Kidney (tissue), 14 donors: Measurements from ENCODE around the gene AADACL3. TPM values are rescaled to one million over a fixed set of nuclear protein-coding genes. Genes with fewer than 3 reads are reported as not detected.

Experiments used
- DNase-seq, 5 donors: peaks; one replicate each; pipeline ENCODE4 v3.0.0-alpha.2; 2013 to 2020
- FAIRE-seq: peaks from 2 replicates; lab custom pipeline; 2012; peaks lifted over from hg19 to GRCh38; lab: Jason Lieb, UNC
- H3K27ac ChIP-seq, 2 donors: one replicate each; pipeline ENCODE4 v1.7.0; 2013; ENCODE audit warnings: low read depth in 2 of 2, low read length in 2 of 2, inconsistent platforms in 1 of 2
- H3K27me3 ChIP-seq: one replicate; pipeline ENCODE4 v1.7.1; 2013; ENCODE audit warnings: low read length, inconsistent platforms; ENCODE audit not compliant: control insufficient read depth, insufficient read depth
- H3K36me3 ChIP-seq, 3 donors: one replicate each; pipeline versions ENCODE4 v1.7.0 to v1.7.1; 2013; ENCODE audit warnings: low read length in 3 of 3, control low read depth in 1 of 3, inconsistent platforms in 1 of 3; ENCODE audit not compliant: insufficient read depth in 3 of 3, control insufficient read depth in 2 of 3
- H3K4me1 ChIP-seq, 3 donors: one replicate each; pipeline versions ENCODE4 v1.7.0 to v1.7.1; 2013; ENCODE audit warnings: low read length in 3 of 3, inconsistent platforms in 1 of 3, low read depth in 1 of 3; ENCODE audit not compliant: control insufficient read depth in 2 of 3, insufficient read depth in 2 of 3
- H3K4me3 ChIP-seq, 3 donors: one replicate each; pipeline versions ENCODE4 v1.7.0 to v1.8.1; 2013; ENCODE audit warnings: low read length in 3 of 3, control low read depth in 1 of 3, inconsistent platforms in 1 of 3
- H3K9ac ChIP-seq, 3 donors: one replicate each; pipeline versions ENCODE4 v1.7.0 to v1.7.1; 2013; ENCODE audit warnings: low read length in 3 of 3, control low read depth in 1 of 3, inconsistent platforms in 1 of 3
- H3K9me3 ChIP-seq, 3 donors: one replicate each; pipeline versions ENCODE4 v1.7.0 to v1.7.1; 2013; ENCODE audit warnings: low read length in 3 of 3, control low read depth in 1 of 3, inconsistent platforms in 1 of 3; ENCODE audit not compliant: control insufficient read depth in 2 of 3, insufficient read depth in 1 of 3
- CTCF ChIP-seq: IDR thresholded peaks from 3 replicates; pipeline ENCODE4 v1.5.1; 2012; ENCODE audit warnings: mild to moderate bottlenecking, moderate library complexity, borderline replicate concordance; ENCODE audit not compliant: insufficient read depth; ENCODE audit errors: extremely low read depth
- intact Hi-C: fragments of 100-400 bp; cut with DNase I; formaldehyde crosslinking; loops from one replicate; pipeline ENCODE4 v1.11.1; 2022
- polyA plus RNA-seq: library from polyadenylated mRNA; stranded (reverse); fragments of 350-450 nt; fragmentation: Illumina TruSeq; extraction: RNeasy Lipid Tissue Mini Kit (QIAGEN cat#74804); gene quantifications from one replicate; pipeline ENCODE4 v1.2.3, GENCODE V29; 2014; ENCODE audit warnings: low read depth, low replicate concordance; ENCODE audit not compliant: insufficient read depth
- total RNA-seq: library from RNA; stranded (reverse); fragmentation: NEBNext Ultra II Directional; extraction: Animal tissue kit (Norgen Biotek cat#: 25700); gene quantifications from one replicate; pipeline ENCODE4 v1.2.1, GENCODE V29; 2021
- donor health status: control.
- donor health status: control.
- donor health status: control.
- donor health status: control.
- donor health status: control.
- donor health status: DM: yes; HTN: yes; CAD: no.
- donor health status: Normal renal cell carcinoma (clear cell type).

AADACL3 gene
- total and polyA plus RNA-seq, 2 donors from 2014 or later: not detected

- no peak for TF ChIP-seq CTCF
- Histone ChIP-seq H3K4me1 (no peaks in the 10 kb centered on the region), H3K27ac (no peak overlapping the region), H3K9me3 (peaks cover 0 to 4% (median 1%) of the 10 kb centered on the region in 3 donors), H3K36me3 (no peaks in the 10 kb centered on the region), H3K4me3 (no peak overlapping the region), H3K27me3 (no peaks in the 10 kb centered on the region), H3K9ac (no peak overlapping the region)
- intact Hi-C loops: no loop called here
- FAIRE-seq: no peak
- no peak for DNase-seq
Observed at GRCh38 chr1:12708396-12709090, 7.4 kb upstream of the AADACL3 start.

GRCh38 chr1:12709091-12709491 lies 6.8 kb upstream of the AADACL3 start:
- Histone ChIP-seq H3K27ac (no peak overlapping the region), H3K4me3 (no peak overlapping the region), H3K9ac (no peak overlapping the region), H3K4me1 (no peaks in the 10 kb centered on the region), H3K9me3 (peaks cover 0 to 1% (median 0%) of the 10 kb centered on the region in 3 donors), H3K27me3 (no peaks in the 10 kb centered on the region), H3K36me3 (no peaks in the 10 kb centered on the region)
- intact Hi-C loops: no loop called here
- DNase-seq (no peak), FAIRE-seq (no peak)
- TF ChIP-seq CTCF: no peak

GRCh38 chr1:12709696-12710095 lies 6.2 kb upstream of the AADACL3 start:
- FAIRE-seq: no peak
- Histone ChIP-seq H3K4me3 (no peak overlapping the region), H3K36me3 (no peaks in the 10 kb centered on the region), H3K27me3 (no peaks in the 10 kb centered on the region), H3K4me1 (no peaks in the 10 kb centered on the region), H3K27ac (no peak overlapping the region), H3K9me3 (no peaks in the 10 kb centered on the region), H3K9ac (no peak overlapping the region)
- no peak for TF ChIP-seq CTCF
- intact Hi-C loops: no loop called here
- DNase-seq: no peak

- no peaks in the 10 kb centered on the region for H3K9me3 ChIP-seq
- TF ChIP-seq CTCF: no peak
- H3K9ac ChIP-seq: no peak overlapping the region
- H3K4me3 ChIP-seq: no peak overlapping the region
- FAIRE-seq: no peak
- H3K27me3 ChIP-seq: no peaks in the 10 kb centered on the region
- intact Hi-C loops: no loop called here
- no peak overlapping the region for H3K27ac ChIP-seq
- DNase-seq: no peak
- H3K4me1 ChIP-seq: no peaks in the 10 kb centered on the region
- H3K36me3 ChIP-seq: no peaks in the 10 kb centered on the region
Observed at GRCh38 chr1:12711536-12711935, 4.4 kb upstream of the AADACL3 start.
